Inflammatory macrophage treated with lipopolysaccharide for 4 hours (primary cell): ENCODE data around the gene RUFY4.
"Not testable (repeated sequence)": the region's sequence is repeated elsewhere in the genome, so short reads cannot be mapped to it uniquely, and the experiment has no call there.

Source experiments
- DNase-seq: peaks from one replicate; pipeline ENCODE4 v3.0.0-alpha.2; 2020

RUFY4 gene

GRCh38 chr2:218093879-218094278 lies 24.8 kb downstream of the RUFY4 start:
- peak; percentile 30 for DNase-seq

GRCh38 chr2:218095853-218096252 lies 26.8 kb downstream of the RUFY4 start:
- DNase-seq, result no peak

GRCh38 chr2:218097975-218098374 lies 28.9 kb downstream of the RUFY4 start:
- no peak for DNase-seq

- not testable (repeated sequence) for DNase-seq
Measured at GRCh38 chr2:218108834-218109233, 39.8 kb downstream of the RUFY4 start.

GRCh38 chr2:218121789-218122188 lies 52.7 kb downstream of the RUFY4 start:
- not testable (repeated sequence) for DNase-seq

- not testable (repeated sequence) for DNase-seq
Measured at GRCh38 chr2:218122286-218122685, 53.2 kb downstream of the RUFY4 start.

- DNase-seq, result no peak
Measured at GRCh38 chr2:218123986-218124385, 54.9 kb downstream of the RUFY4 start.

GRCh38 chr2:218125095-218125494 lies 56.0 kb downstream of the RUFY4 start:
- DNase-seq, result no peak

- DNase-seq, result peak; percentile 43
Measured at GRCh38 chr2:218125626-218126080, 56.6 kb downstream of the RUFY4 start, which contains the start of gene CXCR2. TSS of gene CXCR2 (plus strand) at chr2:218126028. CDS start at chr2:218134802, 8,774 bp downstream.

- DNase-seq, result no peak
Measured at GRCh38 chr2:218127929-218128455, 58.9 kb downstream of the RUFY4 start.

- peak; percentile 23 for DNase-seq
Measured at GRCh38 chr2:218128781-218129457, 59.9 kb downstream of the RUFY4 start.

- no peak for DNase-seq
Measured at GRCh38 chr2:218129458-218130135, 60.5 kb downstream of the RUFY4 start.

GRCh38 chr2:218130377-218130776 lies 61.3 kb downstream of the RUFY4 start:
- no peak for DNase-seq

- no peak for DNase-seq
Measured at GRCh38 chr2:218130822-218131221, 61.8 kb downstream of the RUFY4 start.

- no peak for DNase-seq
Measured at GRCh38 chr2:218137514-218137913, 68.5 kb downstream of the RUFY4 start.

GRCh38 chr2:218138047-218138446 lies 69.0 kb downstream of the RUFY4 start:
- DNase-seq, result no peak
